Glutamatergic neuron (in vitro differentiated cells): Measurements from ENCODE around the gene SIK1. TPM values are rescaled to one million over a fixed set of nuclear protein-coding genes. Genes with fewer than 3 reads are reported as not detected.
"Not testable (repeated sequence)": the region's sequence is repeated elsewhere in the genome, so short reads cannot be mapped to it uniquely, and the experiment has no call there.

Source experiments
- DNase-seq: peaks from one replicate; pipeline ENCODE4 v3.0.0; 2022
- H3K27ac Mint-ChIP-seq: one replicate; pipeline ENCODE4 v1.8.0; 2020; ENCODE audit warnings: mild to moderate bottlenecking, mixed read lengths, inconsistent platforms; ENCODE audit not compliant: unreplicated experiment
- H3K27me3 Mint-ChIP-seq: one replicate; pipeline ENCODE4 v1.8.0; 2020; ENCODE audit warnings: mild to moderate bottlenecking, moderate library complexity, mixed read lengths, inconsistent platforms; ENCODE audit not compliant: unreplicated experiment
- H3K36me3 Mint-ChIP-seq: one replicate; pipeline ENCODE4 v1.8.0; 2020; ENCODE audit warnings: mild to moderate bottlenecking, mixed read lengths, inconsistent platforms; ENCODE audit not compliant: unreplicated experiment
- H3K4me1 Mint-ChIP-seq: one replicate; pipeline ENCODE4 v1.8.0; 2020; ENCODE audit warnings: mild to moderate bottlenecking, low read depth, mixed read lengths, inconsistent platforms; ENCODE audit not compliant: unreplicated experiment
- H3K4me3 Mint-ChIP-seq: one replicate; pipeline ENCODE4 v1.8.0; 2020; ENCODE audit warnings: mild to moderate bottlenecking, mixed read lengths, inconsistent platforms; ENCODE audit not compliant: unreplicated experiment
- H3K9me3 Mint-ChIP-seq: one replicate; pipeline ENCODE4 v1.8.0; 2020; ENCODE audit warnings: mild to moderate bottlenecking, moderate library complexity, mixed read lengths, inconsistent platforms; ENCODE audit not compliant: unreplicated experiment
- total RNA-seq: library from RNA; stranded (reverse); fragmentation: NEBNext Ultra II Directional; extraction: Animal tissue kit (Norgen Biotek cat#: 25700); gene quantifications from one replicate; pipeline ENCODE4 v1.2.1, GENCODE V29; 2021; ENCODE audit not compliant: unreplicated experiment

The SIK1 gene
- total RNA-seq, 1 donor from 2014 or later: 14.2 TPM

DNA sequence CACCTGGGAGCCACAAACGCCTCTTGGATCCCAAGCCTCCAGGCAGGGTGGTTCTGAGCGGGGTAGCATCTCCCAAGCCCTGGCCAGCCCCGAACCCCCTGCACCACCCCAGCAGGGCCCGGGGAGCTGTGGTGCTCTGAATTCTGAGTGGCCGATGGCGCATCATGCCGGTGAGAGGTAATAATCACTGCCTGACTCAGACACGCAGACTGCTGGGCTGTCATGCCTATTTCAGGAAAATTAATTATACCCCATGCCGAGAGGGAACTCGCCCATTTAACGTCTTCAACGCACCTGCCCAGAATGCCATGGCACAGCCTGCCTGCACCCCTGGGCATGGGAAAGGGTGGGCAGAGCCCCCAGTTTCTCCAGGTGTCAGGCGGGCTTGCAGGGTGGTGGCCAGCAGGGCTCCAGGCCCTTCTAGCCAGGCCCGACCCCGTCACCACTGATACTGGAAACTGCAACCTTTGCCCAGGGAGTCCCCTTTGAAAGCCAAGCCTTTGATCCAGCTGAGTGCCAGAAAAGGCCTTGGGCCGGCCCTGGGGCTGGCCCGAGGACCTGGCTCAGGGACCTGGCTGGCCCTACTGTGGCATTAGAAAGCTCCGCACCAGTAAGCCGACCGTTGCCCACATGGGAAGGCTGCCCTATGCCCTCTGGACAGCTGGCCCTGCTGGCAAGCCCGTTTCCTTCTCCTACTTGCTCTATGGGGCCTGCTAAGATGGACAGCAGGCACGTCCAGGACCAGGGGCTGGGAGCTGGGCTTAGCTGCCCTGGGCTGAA lies 23.1 kb downstream of the SIK1 start:
- not testable (repeated sequence) for H3K4me1 Mint-ChIP-seq, H3K36me3 Mint-ChIP-seq, H3K9me3 Mint-ChIP-seq, H3K4me3 Mint-ChIP-seq, H3K27ac Mint-ChIP-seq, DNase-seq, H3K27me3 Mint-ChIP-seq

DNA sequence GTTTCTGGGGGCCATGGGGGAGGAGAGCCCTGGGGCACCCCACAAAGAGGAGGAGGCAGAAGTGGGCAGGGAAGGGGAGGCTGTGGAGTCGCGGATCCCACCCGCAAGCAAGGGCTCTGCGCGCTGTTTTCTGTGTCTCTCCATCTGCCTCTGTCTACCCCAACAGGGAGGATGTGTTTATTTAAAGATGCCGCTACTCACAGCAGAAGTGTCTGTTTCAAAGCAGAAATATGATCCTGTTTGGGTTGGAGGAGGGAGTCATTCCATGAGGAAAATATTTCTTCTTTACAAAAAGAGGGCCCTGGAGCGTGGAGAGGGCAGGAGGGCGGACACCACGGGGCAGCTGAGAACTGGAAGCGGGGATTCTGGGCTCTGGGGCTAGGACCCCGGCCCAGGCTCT lies 25.8 kb downstream of the SIK1 start:
- not testable (repeated sequence) for H3K4me1 Mint-ChIP-seq, H3K27me3 Mint-ChIP-seq, H3K9me3 Mint-ChIP-seq

DNA sequence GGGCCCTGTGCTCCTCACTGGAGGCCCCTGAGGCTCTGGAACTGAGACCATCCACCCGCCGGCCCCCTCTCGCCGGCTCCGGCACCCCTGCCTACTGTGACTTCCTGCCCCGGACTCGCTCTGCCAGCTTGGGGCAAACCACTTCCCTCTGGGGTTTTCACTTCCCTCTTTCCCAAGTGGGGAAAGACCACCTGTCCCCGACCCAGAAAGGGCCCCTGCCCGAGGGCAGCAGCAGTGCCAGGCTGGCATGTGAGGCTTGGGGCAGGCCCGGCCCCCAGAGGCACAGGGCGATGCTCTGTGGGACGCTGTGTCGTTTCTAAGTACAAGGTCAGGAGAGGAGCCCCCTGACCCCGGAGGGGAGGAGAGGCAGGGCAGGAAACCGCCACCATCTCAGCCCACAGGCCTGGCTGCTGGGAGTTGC lies 27.3 kb downstream of the SIK1 start:
- not testable (repeated sequence) for H3K9me3 Mint-ChIP-seq, H3K27me3 Mint-ChIP-seq, H3K4me1 Mint-ChIP-seq, DNase-seq, H3K4me3 Mint-ChIP-seq, H3K36me3 Mint-ChIP-seq, H3K27ac Mint-ChIP-seq

More for the DNA sequence above, 25.8 kb downstream of the SIK1 start:
- H3K27ac Mint-ChIP-seq, DNase-seq, H3K36me3 Mint-ChIP-seq, H3K4me3 Mint-ChIP-seq: not testable (repeated sequence)

DNA sequence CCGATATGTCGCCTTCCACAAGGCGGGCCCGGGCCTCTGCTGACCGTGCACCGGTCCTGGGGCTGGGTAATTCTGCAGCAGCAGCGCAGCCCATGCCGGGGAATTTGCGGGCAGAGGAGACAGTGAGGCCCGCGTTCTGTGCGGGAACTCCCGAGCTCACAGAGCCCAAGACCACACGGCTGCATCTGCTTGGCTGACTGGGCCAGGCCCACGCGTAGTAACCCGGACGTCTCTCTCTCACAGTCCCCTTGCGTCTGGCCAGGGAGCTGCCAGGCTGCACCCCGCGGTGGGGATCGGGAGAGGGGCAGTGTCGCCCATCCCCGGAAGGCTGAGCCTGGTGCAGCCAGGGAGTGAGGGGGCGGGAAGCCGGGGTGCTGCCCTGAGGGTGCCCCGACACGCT lies 27.8 kb downstream of the SIK1 start:
- not testable (repeated sequence) for H3K27ac Mint-ChIP-seq, H3K9me3 Mint-ChIP-seq, H3K27me3 Mint-ChIP-seq, H3K4me1 Mint-ChIP-seq, DNase-seq, H3K36me3 Mint-ChIP-seq, H3K4me3 Mint-ChIP-seq

DNA sequence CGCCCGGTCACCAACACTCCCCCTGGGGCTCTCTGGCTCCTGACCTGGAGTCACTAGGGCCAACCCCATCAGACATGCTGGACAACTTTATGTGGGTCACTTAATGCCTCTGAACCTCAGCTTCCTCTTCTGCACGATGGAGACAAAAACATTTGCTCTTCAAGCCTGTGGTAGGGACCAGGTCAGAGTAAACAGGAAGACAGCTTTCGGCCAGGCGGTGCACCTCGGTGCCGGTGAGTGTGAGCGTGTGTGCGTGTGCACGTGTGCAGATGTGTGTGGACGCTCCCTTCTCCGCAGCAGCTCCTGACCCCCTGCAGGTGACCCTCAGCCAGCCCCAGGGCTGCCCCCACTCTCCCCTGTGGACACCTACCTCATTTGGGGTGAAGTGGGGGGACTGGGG lies 28.4 kb downstream of the SIK1 start:
- not testable (repeated sequence) for DNase-seq, H3K27me3 Mint-ChIP-seq, H3K4me1 Mint-ChIP-seq, H3K36me3 Mint-ChIP-seq, H3K9me3 Mint-ChIP-seq, H3K4me3 Mint-ChIP-seq, H3K27ac Mint-ChIP-seq

DNA sequence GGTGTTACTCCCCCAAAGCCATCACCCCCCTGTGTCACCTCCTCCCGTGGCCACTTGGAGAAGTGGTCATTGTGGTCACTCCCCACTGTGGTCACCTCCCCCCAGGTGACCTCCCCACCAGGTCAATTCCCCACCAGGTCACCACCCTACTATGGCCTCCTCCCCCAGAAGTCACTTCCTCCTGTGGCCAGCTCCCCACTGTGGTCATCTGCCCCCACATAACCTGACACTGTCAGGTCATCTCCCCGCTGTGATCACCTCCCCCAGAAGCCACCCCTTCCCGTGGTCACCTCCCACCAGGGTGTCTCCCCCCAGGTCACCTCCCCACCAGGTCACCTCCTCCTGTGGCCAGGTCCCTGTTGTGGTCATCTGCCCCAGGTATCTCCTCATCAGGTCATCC lies 28.9 kb downstream of the SIK1 start:
- H3K4me1 Mint-ChIP-seq: not testable (repeated sequence)

DNA sequence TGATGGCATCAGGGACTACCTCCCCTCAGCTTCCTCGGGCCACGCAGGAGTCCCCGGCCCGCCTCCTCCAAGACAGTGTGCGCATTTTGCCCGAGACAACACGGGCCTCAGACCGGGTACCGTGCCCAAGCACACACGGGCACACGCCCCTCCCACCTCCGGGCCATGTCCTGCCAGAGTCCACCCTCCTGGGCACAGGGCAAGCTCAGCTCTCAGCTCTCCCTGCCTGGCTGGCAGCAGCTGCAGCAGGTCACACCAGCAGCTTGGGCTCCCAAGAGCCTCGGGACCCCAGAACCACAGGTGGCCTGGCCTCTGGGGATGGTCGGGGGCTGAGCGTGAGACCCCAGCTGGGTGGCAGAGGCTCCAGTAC lies 29.5 kb downstream of the SIK1 start:
- not testable (repeated sequence) for H3K4me3 Mint-ChIP-seq, H3K36me3 Mint-ChIP-seq, H3K27me3 Mint-ChIP-seq, H3K4me1 Mint-ChIP-seq, H3K9me3 Mint-ChIP-seq, DNase-seq, H3K27ac Mint-ChIP-seq

More for the DNA sequence above, 28.9 kb downstream of the SIK1 start:
- DNase-seq, H3K36me3 Mint-ChIP-seq, H3K4me3 Mint-ChIP-seq, H3K27ac Mint-ChIP-seq, H3K9me3 Mint-ChIP-seq, H3K27me3 Mint-ChIP-seq: not testable (repeated sequence)

DNA sequence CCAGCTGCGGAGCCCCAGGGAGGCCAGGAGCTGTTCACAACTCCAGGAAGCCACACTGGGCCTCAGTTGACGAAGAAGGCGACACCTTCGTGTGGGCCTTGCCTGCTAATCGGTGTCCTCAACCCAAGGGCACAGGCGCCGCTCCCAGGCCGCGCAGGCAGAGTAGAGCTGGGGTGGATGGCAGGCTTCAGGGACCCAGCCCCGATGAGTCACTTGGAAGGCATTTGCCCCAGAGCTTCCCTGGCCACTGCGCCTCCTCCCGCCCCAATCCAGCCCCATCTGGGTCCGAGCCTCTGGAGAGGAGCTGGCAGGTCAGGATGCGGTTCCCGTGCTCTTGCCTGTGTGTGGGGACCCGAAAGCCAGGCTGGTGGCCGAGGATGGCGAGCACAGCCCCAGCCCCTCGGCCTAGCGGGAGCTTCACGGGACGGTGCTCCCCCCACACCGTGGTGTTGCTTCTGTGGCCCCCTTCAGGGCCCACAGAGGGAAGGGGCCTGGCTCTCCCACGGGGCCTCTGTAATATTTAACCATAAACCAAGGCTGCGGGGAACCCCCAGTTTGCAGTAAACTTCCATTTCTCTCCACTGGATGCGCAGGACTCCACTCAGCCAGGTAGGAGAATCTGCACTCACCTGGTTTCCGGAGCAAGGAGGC lies 30.0 kb downstream of the SIK1 start:
- not testable (repeated sequence) for H3K9me3 Mint-ChIP-seq, H3K4me1 Mint-ChIP-seq, H3K27ac Mint-ChIP-seq, H3K27me3 Mint-ChIP-seq, DNase-seq, H3K36me3 Mint-ChIP-seq, H3K4me3 Mint-ChIP-seq

DNA sequence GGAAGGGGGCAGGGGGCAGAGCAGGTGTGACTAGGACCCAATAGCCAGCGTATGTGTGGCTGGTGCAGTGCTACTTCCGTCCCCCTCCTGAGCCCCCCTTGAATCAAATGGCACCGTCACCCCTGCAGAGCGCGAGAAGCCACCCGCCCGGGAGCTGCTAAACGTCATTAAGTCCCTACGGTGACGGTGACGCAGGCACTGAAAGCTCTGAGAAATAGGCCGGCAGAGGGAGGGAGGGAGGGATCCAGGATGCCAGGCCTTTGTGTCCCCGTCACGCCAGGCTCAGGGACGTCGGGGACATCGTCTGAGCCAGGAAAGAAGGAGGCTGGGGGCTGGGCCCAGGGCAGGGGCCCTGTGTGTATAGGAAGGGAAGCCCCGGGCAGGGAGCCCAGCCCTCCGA lies 43.6 kb downstream of the SIK1 start:
- not testable (repeated sequence) for H3K36me3 Mint-ChIP-seq, DNase-seq, H3K4me3 Mint-ChIP-seq, H3K4me1 Mint-ChIP-seq, H3K27ac Mint-ChIP-seq, H3K27me3 Mint-ChIP-seq, H3K9me3 Mint-ChIP-seq

DNA sequence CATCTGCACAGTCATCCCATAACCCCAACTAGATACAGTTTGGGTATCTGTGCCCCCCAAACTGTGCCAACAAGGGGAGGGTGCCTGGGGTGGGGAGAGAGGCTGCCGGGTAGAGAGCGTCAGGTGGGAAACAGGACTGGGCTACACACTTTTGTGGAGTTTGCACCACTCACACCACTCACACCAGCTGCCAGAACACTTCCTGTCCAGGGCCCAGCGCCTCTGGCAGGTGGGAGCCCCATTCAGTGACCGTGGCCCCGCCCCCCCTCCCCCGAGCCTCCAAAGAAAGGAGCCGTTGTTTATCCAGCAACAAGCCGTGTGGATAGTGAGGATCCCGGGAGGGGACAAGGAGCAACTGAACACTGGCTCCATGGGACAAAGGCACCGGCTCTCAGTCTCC lies 44.0 kb downstream of the SIK1 start:
- H3K27me3 Mint-ChIP-seq, H3K36me3 Mint-ChIP-seq, DNase-seq, H3K4me1 Mint-ChIP-seq, H3K27ac Mint-ChIP-seq, H3K9me3 Mint-ChIP-seq, H3K4me3 Mint-ChIP-seq: not testable (repeated sequence)

DNA sequence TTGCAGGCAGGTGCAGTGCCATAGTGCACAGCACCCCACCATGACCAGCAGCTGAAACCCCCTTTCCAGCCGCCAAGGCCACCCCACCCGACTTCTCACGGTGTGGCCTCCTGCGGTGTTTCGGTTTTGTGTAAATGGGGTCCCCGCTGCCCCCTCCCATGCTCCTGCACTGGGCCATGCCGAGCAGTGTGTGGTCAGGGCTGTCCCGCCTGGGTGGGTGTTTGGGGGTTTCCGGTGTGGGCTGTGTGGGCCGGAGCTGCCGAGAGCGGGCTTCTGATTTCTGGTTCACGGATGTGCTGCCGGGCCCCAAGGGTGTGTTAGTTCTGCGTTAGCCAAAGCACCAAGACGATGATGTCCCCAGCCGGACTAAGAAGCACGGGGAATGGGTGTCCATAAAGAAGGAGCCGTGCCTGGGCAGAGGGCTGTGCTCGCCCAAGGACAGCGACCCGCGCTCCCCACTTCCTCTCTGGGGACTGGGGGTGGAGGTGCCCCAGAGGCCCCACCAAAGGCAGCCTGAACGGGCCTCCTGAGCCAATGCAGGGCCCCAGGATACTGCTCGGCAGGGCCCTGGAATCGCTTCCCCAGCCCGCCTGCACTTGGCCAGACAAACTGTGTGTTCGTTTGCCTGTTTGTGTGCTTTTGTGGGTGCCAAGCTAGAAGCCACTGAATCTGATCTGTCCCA lies 45.9 kb downstream of the SIK1 start:
- not testable (repeated sequence) for H3K27me3 Mint-ChIP-seq, H3K9me3 Mint-ChIP-seq, DNase-seq, H3K36me3 Mint-ChIP-seq, H3K4me1 Mint-ChIP-seq, H3K4me3 Mint-ChIP-seq, H3K27ac Mint-ChIP-seq

DNA sequence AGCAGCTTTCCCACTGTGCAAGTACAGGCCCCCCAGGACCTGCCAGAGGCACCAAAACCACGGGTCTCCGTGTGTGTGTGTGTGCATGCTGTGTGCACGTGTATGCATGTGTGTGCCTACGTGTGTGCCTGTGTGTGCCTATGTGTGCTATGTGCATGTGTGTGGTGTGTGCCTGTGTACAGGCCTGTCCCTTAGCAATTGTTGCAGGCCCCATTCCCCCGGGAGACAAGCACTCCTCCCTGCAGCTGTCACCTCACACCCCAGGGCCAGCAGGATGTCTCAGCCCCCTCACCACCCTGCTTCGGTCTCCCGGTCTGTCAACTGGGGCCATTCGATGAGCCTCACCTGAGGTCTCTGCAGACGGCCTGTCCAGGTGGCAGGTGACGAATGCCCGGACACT lies 46.6 kb downstream of the SIK1 start:
- DNase-seq, H3K27me3 Mint-ChIP-seq: not testable (repeated sequence)

More for the DNA sequence above, 46.6 kb downstream of the SIK1 start:
- not testable (repeated sequence) for H3K4me1 Mint-ChIP-seq, H3K4me3 Mint-ChIP-seq, H3K36me3 Mint-ChIP-seq, H3K9me3 Mint-ChIP-seq, H3K27ac Mint-ChIP-seq
